IMR-90 (cell line): Measurements from ENCODE around the gene CALU. TPM values are rescaled to one million over a fixed set of nuclear protein-coding genes. Genes with fewer than 3 reads are reported as not detected.

Source experiments
- ATAC-seq: fragments of 200-7000 bp; cut with Tn5 transposase; 2 replicates; pipeline ENCODE4 v1.9.1; 2020; ENCODE audit warnings: low read depth, mild to moderate bottlenecking, moderate library complexity
- BruUV-seq: library from RNA; stranded (reverse); fragments of 400-500 nt; replicated peaks from 2 replicates; lab custom pipeline; 2021; lab: Mats Ljungman, UMichigan
- CTCF ChIA-PET: fragments of 300-600 bp; formaldehyde crosslinking; extraction: SDS; loops from one replicate; lab custom pipeline; 2021; ENCODE audit warnings: antibody characterized with exemption; lab: Yijun Ruan, JAX
- POLR2A ChIA-PET: fragments of 300-600 bp; sonication (Branson Sonifier 250); formaldehyde crosslinking; loops from one replicate; lab custom pipeline; 2022; ENCODE audit warnings: antibody characterized with exemption; ENCODE audit not compliant: unreplicated experiment; lab: Charles Lee
- DNase-seq: peaks from one replicate; pipeline ENCODE4 v3.0.0; 2013
- H2AFZ ChIP-seq: replicated peaks from 2 replicates; pipeline ENCODE3; 2013; ENCODE audit warnings: low read length, mild to moderate bottlenecking; ENCODE audit not compliant: poor library complexity
- H2AK5ac ChIP-seq: 2 replicates; pipeline ENCODE4 v1.6.1; 2013; ENCODE audit warnings: low read depth, low read length, inconsistent platforms
- H2AK9ac ChIP-seq: replicated peaks from 2 replicates; pipeline ENCODE3; 2013; ENCODE audit warnings: mild to moderate bottlenecking, low read depth, low read length, moderate library complexity; ENCODE audit not compliant: poor library complexity
- H2BK120ac ChIP-seq: 2 replicates; pipeline ENCODE4 v1.6.1; 2013; ENCODE audit warnings: low read depth, low read length, inconsistent platforms
- H2BK15ac ChIP-seq: 3 replicates; pipeline ENCODE4 v1.6.1; 2013; ENCODE audit warnings: low read depth, low read length, inconsistent platforms
- H2BK20ac ChIP-seq: 2 replicates; pipeline ENCODE4 v1.6.1; 2013; ENCODE audit warnings: low read depth, mild to moderate bottlenecking, inconsistent platforms, low read length, moderate library complexity
- H2BK5ac ChIP-seq: 2 replicates; pipeline ENCODE4 v1.6.1; 2013; ENCODE audit warnings: mild to moderate bottlenecking, low read depth, low read length, inconsistent platforms; ENCODE audit not compliant: poor library complexity, severe bottlenecking
- H3K14ac ChIP-seq: replicated peaks from 2 replicates; pipeline ENCODE4 v1.6.1; 2013; ENCODE audit warnings: low read depth, low read length, inconsistent platforms
- H3K18ac ChIP-seq: 2 replicates; pipeline ENCODE4 v1.6.1; 2013; ENCODE audit warnings: low read depth, low read length, control low read depth
- H3K23ac ChIP-seq: 2 replicates; pipeline ENCODE4 v1.6.1; 2013; ENCODE audit warnings: low read depth, low read length, inconsistent platforms
- H3K27ac ChIP-seq: 2 replicates; pipeline ENCODE4 v1.5.1; 2013; ENCODE audit warnings: mild to moderate bottlenecking, control low read depth, low read length; ENCODE audit not compliant: insufficient read depth
- H3K27me3 ChIP-seq: 2 replicates; pipeline ENCODE4 v1.6.1; 2013; ENCODE audit warnings: low read length; ENCODE audit not compliant: control insufficient read depth, insufficient read depth
- H3K36me3 ChIP-seq: 2 replicates; pipeline ENCODE4 v1.6.1; 2013; ENCODE audit warnings: low read length, mixed read lengths; ENCODE audit not compliant: control insufficient read depth, insufficient read depth
- H3K4ac ChIP-seq: 2 replicates; pipeline ENCODE4 v1.6.1; 2013; ENCODE audit warnings: low read depth, low read length, inconsistent platforms
- H3K4me1 ChIP-seq: 2 replicates; pipeline ENCODE4 v1.6.1; 2013; ENCODE audit warnings: low read length, mixed read lengths; ENCODE audit not compliant: control insufficient read depth, insufficient read depth
- H3K4me2 ChIP-seq: 2 replicates; pipeline ENCODE4 v1.6.1; 2013; ENCODE audit warnings: low read depth, mild to moderate bottlenecking, control low read depth, low read length, moderate library complexity
- H3K4me3 ChIP-seq: 2 replicates; pipeline ENCODE4 v1.5.1; 2013; ENCODE audit warnings: low read depth, mild to moderate bottlenecking, control low read depth, low read length, moderate library complexity; ENCODE audit not compliant: insufficient read depth
- H3K56ac ChIP-seq: 2 replicates; pipeline ENCODE4 v1.6.1; 2013; ENCODE audit warnings: low read length, inconsistent platforms; ENCODE audit not compliant: insufficient read depth; ENCODE audit errors: extremely low read depth
- H3K79me1 ChIP-seq, 2 experiments: 2 replicates each; pipeline ENCODE4 v1.6.1; 2013; ENCODE audit warnings: low read length in 2 of 2, inconsistent platforms in 1 of 2, low read depth in 1 of 2
- H3K9ac ChIP-seq: 2 replicates; pipeline ENCODE4 v1.6.1; 2013; ENCODE audit warnings: low read depth, low read length, control low read depth
- H3K9me1 ChIP-seq: 2 replicates; pipeline ENCODE4 v1.6.1; 2013; ENCODE audit warnings: low read length, inconsistent platforms; ENCODE audit not compliant: insufficient read depth
- H3K9me3 ChIP-seq: 2 replicates; pipeline ENCODE4 v1.6.1; 2013; ENCODE audit warnings: low read length; ENCODE audit not compliant: control insufficient read depth, insufficient read depth
- H4K20me1 ChIP-seq: 2 replicates; pipeline ENCODE4 v1.6.1; 2013; ENCODE audit warnings: low read length, inconsistent platforms; ENCODE audit not compliant: insufficient read depth
- H4K5ac ChIP-seq: 2 replicates; pipeline ENCODE4 v1.6.1; 2013; ENCODE audit warnings: mild to moderate bottlenecking, low read depth, low read length, control low read depth
- H4K8ac ChIP-seq, 2 experiments: 2 replicates each; pipeline ENCODE4 v1.6.1; 2013; ENCODE audit warnings: low read depth in 2 of 2, low read length in 2 of 2, control low read depth in 1 of 2, inconsistent platforms in 1 of 2
- H4K91ac ChIP-seq: 2 replicates; pipeline ENCODE4 v1.6.1; 2013; ENCODE audit warnings: low read depth, low read length, inconsistent platforms; ENCODE audit not compliant: insufficient read depth
- BHLHE40 ChIP-seq: fragments of 150-350 bp; IDR thresholded peaks from 2 replicates; pipeline ENCODE4 v1.6.1; 2016; ENCODE audit warnings: mild to moderate bottlenecking, low read depth, low read length
- CEBPB ChIP-seq: IDR thresholded peaks from 2 replicates; pipeline ENCODE4 v1.6.1; 2012; ENCODE audit warnings: low read depth, low read length, improper control_type of control experiment
- CHD1 ChIP-seq: IDR thresholded peaks from 2 replicates; pipeline ENCODE4 v1.6.1; 2012; ENCODE audit warnings: low read depth, low read length, improper control_type of control experiment
- FOS ChIP-seq: fragments of 150-350 bp; IDR thresholded peaks from 2 replicates; pipeline ENCODE4 v1.6.1; 2016; ENCODE audit warnings: low read depth, low read length
- MAFK ChIP-seq: IDR thresholded peaks from 2 replicates; pipeline ENCODE4 v1.6.1; 2012; ENCODE audit warnings: low read depth, low read length, improper control_type of control experiment
- MAZ ChIP-seq: IDR thresholded peaks from 2 replicates; pipeline ENCODE4 v1.6.1; 2012; ENCODE audit warnings: low read depth, mild to moderate bottlenecking, low read length, improper control_type of control experiment, moderate library complexity, borderline replicate concordance
- MXI1 ChIP-seq: IDR thresholded peaks from 2 replicates; pipeline ENCODE4 v1.6.1; 2012; ENCODE audit warnings: low read depth, mild to moderate bottlenecking, low read length, moderate library complexity, borderline replicate concordance
- NFE2L2 ChIP-seq: fragments of 150-350 bp; IDR thresholded peaks from 2 replicates; pipeline ENCODE4 v1.6.1; 2016; ENCODE audit warnings: low read depth, mild to moderate bottlenecking, low read length
- POLR2A ChIP-seq: IDR thresholded peaks from 2 replicates; pipeline ENCODE4 v1.6.1; 2012; ENCODE audit warnings: mild to moderate bottlenecking, low read depth, low read length
- RCOR1 ChIP-seq: IDR thresholded peaks from 2 replicates; pipeline ENCODE4 v1.6.1; 2012; ENCODE audit warnings: mild to moderate bottlenecking, low read length, improper control_type of control experiment; ENCODE audit not compliant: insufficient replicate concordance
- RFX5 ChIP-seq: IDR thresholded peaks from 2 replicates; pipeline ENCODE4 v1.8.0; 2012; ENCODE audit warnings: low read depth, mild to moderate bottlenecking, low read length, moderate library complexity
- WGBS, 2 experiments: methylation state at CpG; one replicate each; pipeline versions ENCODE4 v1.1.5 to v1.1.7; 2013; ENCODE audit warnings: missing lambda C conversion rate in 2 of 2; ENCODE audit not compliant: insufficient read length in 1 of 2; ENCODE audit errors: extremely low coverage in 2 of 2; 5-methylcytosine and 5-hydroxymethylcytosine counted together
- dilution Hi-C: fragments of 300-500 bp; cut with HindIII; formaldehyde crosslinking; loops from one replicate; pipeline ENCODE4 v1.14.3; 2018; ENCODE audit warnings: low sequenced_read_pairs; ENCODE audit not compliant: unreplicated experiment
- in situ Hi-C: fragments of 300-500 bp; cut with MboI; formaldehyde crosslinking; loops from 3 replicates; pipeline ENCODE4 v1.14.3; 2019; ENCODE audit warnings: low sequenced_read_pairs, inconsistent platforms, mixed read lengths
- intact Hi-C: fragments of 100-400 bp; cut with micrococcal nuclease; formaldehyde crosslinking; loops from 2 replicates; pipeline ENCODE4 v1.10.0; 2022
- polyA plus RNA-seq, 3 experiments: library from polyadenylated mRNA; depleted of rRNA; stranded (reverse); fragments of >200 nt; gene quantifications; 2 replicates each; pipeline ENCODE4 v1.2.3, GENCODE V29; 2012; ENCODE audit warnings: low replicate concordance in 1 of 3
- total RNA-seq: library from RNA; depleted of rRNA; stranded (reverse); fragments of >200 nt; gene quantifications from 2 replicates; pipeline ENCODE4 v1.2.3, GENCODE V29; 2012
- TF ChIP-seq, protein P1 (sequence below): fragments of 150-350 bp; IDR thresholded peaks from 2 replicates; pipeline ENCODE4 v1.6.1; 2016; ENCODE audit warnings: low read depth, mild to moderate bottlenecking, low read length, moderate library complexity, borderline replicate concordance
- TF ChIP-seq, protein P2 (sequence below): conservative IDR thresholded peaks from 2 replicates; pipeline ENCODE4 v1.5.1; 2012; ENCODE audit warnings: mild to moderate bottlenecking, low read depth, low read length, improper control_type of control experiment

The CALU gene
- total and polyA plus RNA-seq, 2 of the 4 experiments (the other 2 are of a cell fraction), result 421 to 525 TPM

DNA sequence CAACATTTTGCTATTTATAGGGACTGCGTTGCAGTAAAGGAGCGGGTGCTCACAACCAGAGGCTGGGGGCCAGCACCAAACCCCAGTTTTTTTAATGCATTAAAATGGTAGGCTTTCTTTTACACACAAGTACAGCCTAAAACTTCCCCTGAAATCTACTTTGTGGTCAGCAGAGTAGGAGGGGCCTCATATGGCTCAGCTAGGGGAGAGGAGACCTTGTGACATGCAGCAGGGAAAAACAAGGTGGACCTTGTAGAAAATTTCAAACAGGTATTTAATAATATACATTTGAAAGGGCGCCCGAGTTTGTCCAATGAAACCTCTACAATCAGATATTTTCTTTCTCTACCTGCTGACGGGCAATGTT is 54.0 kb downstream of the CALU start:
- Histone ChIP-seq H3K9me1 (peaks cover 2% of the 10 kb centered on the region; the same call in 1 of the 2 replicates), H2BK5ac (no peak overlapping the region), H3K4me1 (peaks cover 9% of the 10 kb centered on the region), H3K9me3 (no peaks in the 10 kb centered on the region), H3K27me3 (peaks cover 11% of the 10 kb centered on the region; the same call in 1 of the 2 replicates), H4K20me1 (no peaks in the 10 kb centered on the region), H4K5ac (no peak overlapping the region), H2BK120ac (no peak overlapping the region), H2AK9ac (no peak overlapping the region), H3K56ac (no peak overlapping the region), H3K4me3 (no peak overlapping the region), H2BK15ac (no peak overlapping the region), H3K23ac (no peak overlapping the region), H2AFZ (no peak overlapping the region), H3K79me1 (peaks cover 0 to 13% of the 10 kb centered on the region in 2 experiments; a peak in 2 of 4 replicates), H2BK20ac (no peak overlapping the region), H3K4ac (no peak overlapping the region), H4K8ac (no peak overlapping the region), H3K4me2 (no peak overlapping the region), H4K91ac (no peak overlapping the region), H3K27ac (no peak overlapping the region), H2AK5ac (no peak overlapping the region), H3K9ac (no peak overlapping the region), H3K14ac (no peak overlapping the region), H3K36me3 (peaks cover 6% of the 10 kb centered on the region), H3K18ac (no peak overlapping the region)
- ATAC-seq, result no peak
- POLR2A ChIA-PET, result no interaction called here
- no CpG with 5 or more reads among the region's 5 CpGs for WGBS, 2 experiments
- dilution Hi-C loops (no loop called here), intact Hi-C loops (loop anchor here (5.0 kb wide), 1 partner anchor 34 kb away; no protein-coding TSS in a partner anchor), in situ Hi-C loops (no loop called here)
- BruUV-seq, result no TSS peak
- no peak for DNase-seq
- CTCF ChIA-PET, result no interaction called here
- TF ChIP-seq POLR2A (no peak), RCOR1 (no peak), MAZ (no peak), NFE2L2 (no peak), CEBPB (no peak), MXI1 (no peak), MAFK (no peak), CHD1 (no peak), RFX5 (no peak), BHLHE40 (no peak), FOS (no peak)
- TF ChIP-seq, protein P1, sequence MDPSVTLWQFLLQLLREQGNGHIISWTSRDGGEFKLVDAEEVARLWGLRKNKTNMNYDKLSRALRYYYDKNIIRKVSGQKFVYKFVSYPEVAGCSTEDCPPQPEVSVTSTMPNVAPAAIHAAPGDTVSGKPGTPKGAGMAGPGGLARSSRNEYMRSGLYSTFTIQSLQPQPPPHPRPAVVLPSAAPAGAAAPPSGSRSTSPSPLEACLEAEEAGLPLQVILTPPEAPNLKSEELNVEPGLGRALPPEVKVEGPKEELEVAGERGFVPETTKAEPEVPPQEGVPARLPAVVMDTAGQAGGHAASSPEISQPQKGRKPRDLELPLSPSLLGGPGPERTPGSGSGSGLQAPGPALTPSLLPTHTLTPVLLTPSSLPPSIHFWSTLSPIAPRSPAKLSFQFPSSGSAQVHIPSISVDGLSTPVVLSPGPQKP, result no peak
- TF ChIP-seq, protein P2, sequence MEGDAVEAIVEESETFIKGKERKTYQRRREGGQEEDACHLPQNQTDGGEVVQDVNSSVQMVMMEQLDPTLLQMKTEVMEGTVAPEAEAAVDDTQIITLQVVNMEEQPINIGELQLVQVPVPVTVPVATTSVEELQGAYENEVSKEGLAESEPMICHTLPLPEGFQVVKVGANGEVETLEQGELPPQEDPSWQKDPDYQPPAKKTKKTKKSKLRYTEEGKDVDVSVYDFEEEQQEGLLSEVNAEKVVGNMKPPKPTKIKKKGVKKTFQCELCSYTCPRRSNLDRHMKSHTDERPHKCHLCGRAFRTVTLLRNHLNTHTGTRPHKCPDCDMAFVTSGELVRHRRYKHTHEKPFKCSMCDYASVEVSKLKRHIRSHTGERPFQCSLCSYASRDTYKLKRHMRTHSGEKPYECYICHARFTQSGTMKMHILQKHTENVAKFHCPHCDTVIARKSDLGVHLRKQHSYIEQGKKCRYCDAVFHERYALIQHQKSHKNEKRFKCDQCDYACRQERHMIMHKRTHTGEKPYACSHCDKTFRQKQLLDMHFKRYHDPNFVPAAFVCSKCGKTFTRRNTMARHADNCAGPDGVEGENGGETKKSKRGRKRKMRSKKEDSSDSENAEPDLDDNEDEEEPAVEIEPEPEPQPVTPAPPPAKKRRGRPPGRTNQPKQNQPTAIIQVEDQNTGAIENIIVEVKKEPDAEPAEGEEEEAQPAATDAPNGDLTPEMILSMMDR, result no peak
